Limb (tissue), 2 donors: ENCODE results near the gene COX7A2L.
"Not testable (repeated sequence)": the region's sequence is repeated elsewhere in the genome, so short reads cannot be mapped to it uniquely, and the experiment has no call there.

Experiments
- DNase-seq, 2 donors: peaks; one replicate each; pipeline ENCODE4 v3.0.0-alpha.2; 2016; ENCODE audit errors: extremely low spot score in 2 of 2

The COX7A2L gene, protein sequence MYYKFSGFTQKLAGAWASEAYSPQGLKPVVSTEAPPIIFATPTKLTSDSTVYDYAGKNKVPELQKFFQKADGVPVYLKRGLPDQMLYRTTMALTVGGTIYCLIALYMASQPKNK

DNA sequence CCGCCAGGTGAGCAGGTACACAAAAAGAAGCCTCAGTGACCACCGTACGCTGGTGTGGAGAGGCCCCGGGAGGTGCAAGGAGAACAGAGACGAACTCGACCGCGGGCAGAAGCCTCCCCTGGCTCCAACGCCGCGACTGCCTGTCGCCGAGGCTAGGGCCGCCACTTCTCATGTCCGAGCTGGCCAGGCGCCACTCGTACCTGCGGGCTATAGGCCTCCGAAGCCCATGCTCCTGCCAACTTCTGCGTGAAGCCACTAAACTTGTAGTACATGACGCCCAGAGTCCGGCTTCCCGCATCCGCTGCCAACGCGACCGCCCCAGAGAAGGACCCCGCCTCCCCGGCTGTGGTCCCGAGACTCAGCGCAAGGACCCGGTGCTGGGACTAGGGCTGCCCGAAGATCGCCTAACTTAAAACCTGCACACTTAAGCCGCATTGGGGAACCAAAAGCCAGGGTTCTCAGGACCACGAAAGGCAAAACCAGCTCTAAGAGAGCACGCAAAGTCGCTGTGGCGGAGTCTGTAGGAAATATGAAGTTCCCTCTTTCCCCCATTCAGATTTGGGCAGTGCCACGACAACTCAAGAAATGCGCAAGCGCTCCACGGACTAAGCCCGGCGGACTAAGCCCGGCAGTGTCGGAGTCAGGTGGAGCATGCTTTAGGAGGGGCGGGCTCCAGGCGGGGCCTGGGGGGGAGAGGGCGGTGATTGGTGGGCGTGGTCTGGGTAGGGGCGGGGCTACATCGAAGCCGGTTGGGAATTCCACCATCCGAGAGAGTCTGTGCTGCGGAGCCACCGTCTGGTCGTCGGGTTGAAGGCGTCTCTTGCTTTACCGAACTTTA, at the start of gene COX7A2L:
COX7A2L (minus strand) TSS at position 328 of the 838 bp plus-strand sequence; CDS start at position 272, 56 bp downstream.
- peak; percentile 99 for DNase-seq

DNA sequence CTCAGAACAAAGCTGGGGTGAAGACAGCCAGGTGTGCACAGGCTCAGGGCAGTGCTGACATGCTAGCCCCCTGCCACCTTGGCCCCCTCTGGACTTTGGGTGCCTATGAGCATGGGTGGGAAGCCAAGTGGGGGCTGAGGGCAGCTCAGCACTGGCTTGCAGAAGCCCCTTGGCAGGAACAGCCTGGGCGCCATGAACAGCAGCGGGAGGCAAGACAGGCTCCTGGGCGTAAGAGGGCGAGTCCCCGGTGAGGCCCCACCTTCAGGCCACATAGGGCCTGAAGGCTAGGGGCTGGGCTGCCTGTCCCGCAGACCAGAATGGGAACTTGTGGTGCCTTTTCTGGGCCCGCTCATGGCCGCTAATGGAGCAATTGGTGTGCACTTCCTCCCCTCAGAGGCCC, 47.0 kb upstream of the COX7A2L start:
- DNase-seq = no peak

DNA sequence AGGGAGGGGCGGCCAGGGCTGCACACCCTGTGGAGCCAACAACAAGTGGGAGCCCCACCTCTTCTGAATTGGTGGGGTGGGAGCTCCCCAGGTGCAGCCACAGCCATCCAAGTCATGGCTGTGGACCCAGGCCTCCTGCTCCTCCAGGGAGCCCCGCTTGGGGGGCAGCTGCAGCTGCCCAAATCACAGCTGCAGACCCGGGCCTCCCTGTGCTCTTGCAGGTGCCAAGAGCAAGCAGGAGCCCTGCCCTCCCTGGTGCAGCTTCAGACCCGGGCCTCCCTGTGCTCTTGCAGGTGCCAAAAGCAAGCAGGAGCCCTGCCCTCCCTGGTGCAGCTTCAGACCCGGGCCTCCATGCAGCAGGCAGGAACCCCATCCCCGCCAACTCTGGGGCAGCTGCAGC, 46.5 kb upstream of the COX7A2L start:
- DNase-seq = no peak

DNA sequence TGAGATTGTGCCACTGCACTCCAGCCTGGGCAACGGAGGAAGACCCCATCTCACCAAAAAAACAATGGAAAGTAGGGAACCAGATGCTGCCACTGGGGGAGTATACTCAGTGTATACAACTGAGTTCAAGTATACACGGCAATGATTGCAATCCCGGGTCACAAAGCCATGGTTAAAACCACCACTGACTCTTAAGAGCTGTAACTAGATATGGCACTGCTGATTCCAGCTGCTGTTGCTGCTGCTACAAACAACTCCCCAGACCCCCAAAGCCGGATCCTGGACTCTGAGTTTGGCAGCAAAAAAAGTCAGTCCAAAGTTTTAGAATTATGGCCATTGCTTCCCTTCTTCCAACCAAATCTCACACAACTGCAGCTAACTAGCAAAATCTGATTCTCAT, 43.7 kb upstream of the COX7A2L start:
- peak in 1 of 2 donors; percentile 37 for DNase-seq

DNA sequence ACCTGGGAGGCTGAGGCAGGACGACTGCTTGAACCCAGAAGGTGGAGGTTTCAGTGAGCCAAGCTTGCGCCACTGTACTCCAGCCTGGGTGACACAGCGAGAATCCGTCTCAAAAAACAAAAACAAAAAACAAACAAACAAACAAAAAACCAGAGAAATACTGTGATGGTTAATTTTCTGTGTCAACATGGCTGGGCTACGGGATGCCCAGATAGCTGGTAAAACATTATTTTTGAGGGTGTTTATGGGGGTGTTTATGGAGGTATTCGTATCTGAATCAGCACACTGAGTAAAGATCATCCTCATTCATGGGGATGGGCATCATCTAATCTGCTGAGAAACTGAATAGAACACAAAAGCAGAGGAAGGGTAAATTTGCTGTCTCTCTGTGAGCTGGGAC, 40.8 kb upstream of the COX7A2L start:
- no peak for DNase-seq

DNA sequence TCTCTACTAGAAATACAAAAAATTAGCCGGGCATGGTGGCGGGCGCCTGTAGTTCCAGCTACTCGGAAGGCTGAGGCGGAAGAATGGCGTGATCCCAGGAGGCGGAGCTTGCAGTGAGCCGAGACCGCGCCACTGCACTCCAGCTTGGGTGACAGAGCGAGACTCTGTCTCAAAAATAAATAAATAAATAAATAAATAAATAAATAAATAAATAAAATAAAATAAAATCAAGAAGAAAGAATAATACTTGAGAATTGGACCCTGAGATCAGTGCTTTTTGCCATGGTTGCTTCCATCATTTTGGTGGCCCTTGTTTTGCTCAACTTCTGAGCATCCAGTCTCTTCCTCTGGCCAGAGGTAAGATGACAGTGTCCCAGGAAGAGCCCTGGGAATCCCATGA, 37.0 kb upstream of the COX7A2L start:
- DNase-seq = not testable (repeated sequence)

DNA sequence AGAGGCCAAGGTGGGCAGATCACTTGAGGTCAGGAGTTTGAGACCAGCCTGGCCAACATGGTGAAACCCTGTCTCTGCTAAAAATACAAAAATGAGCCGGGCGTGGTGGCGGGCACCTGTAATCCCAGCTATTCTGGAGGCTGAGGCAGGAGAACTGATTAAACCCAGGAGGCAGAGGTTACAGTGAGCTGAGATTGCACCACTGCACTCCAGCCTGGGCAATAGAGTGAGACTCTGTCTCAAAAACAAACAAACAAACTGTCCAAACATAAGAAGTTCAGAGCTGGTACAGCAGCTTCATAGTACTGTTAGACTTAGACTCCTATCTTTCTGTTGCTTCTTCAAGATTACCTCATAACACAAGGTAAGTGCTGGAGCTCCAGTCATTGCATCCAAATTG, 32.3 kb upstream of the COX7A2L start:
- not testable (repeated sequence) for DNase-seq

DNA sequence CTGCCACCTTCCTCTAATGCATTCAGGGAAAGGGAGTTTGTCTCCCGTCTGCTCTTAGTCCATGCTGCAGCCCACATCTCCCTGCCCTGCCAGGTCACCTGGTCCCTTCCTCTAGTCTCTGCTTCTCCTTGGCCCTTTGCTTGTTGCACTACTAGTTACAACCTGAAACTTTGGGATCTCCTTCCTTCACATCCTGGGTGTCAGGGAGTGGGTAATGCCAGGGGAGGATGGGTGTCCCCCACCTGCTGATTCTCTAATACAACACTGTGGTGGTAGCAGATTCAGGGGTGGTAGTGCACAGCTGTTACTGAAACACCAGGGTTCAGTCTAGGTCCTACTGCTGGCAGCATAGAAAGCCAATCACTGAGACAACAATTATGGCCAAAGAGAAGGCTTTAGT, 31.2 kb upstream of the COX7A2L start:
- DNase-seq = no peak

DNA sequence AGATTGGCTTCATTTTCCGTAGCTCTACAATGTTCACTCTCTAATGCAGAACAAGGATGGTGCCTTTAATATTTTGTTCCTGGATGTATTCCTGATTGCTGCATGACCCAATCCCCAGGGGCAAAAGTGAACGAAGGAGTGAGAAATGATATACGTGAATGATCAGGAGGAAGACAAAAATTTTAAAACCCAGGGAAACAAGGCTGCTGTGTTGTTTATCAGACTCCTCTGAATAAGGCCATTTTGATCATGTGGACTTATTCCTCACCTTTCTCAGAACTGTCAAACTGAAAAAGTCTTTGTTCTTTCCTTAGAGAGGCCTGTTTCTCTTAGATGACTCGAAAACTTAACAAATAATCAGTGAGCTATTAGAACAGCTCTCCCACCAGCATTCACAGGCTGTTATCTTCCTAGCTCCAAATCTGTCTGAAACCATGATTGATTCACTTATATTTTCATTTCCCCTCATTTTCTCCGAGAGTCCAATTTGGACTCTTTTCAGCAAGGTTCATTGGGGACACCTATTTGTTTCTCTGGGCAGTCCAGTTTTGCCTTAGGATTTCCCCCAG, 29.5 kb upstream of the COX7A2L start:
- no peak for DNase-seq

DNA sequence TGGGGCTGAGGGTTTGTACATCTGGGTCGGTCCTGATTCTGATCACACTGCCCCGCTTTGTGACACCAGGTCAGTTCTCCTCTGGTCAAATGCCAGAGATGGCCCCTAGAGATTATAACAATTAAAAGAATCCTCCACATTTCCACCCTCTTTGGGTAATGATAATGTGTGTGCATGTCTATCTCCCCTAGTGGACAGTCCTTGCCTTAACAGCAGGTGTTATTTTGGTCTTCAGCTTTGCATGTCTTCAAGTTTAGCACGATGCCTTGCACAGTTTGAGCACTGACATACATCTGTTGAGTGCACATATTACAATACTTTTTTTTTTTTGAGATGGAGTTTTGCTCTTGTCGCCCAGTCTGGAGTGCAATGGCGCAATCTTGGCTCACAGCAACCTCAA, 25.7 kb upstream of the COX7A2L start:
- DNase-seq = no peak

DNA sequence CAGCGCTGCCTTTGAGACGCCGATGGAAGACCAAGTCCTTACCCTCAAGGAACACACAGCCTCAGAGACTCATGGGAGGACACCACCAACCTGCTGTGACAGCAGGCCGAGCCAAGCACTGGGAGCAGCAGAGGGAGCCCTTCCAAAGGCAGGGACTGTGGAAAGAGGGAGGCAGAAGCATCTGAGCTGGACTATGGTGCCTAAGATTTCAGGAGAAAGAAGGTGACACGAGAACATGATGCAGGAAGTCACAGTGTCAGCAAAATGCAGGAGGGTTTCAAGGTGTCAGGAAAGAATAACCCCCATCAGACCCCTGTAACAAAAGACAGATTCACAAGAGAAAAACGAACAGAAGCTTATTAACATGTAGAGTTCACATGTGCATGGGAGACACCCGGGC, 24.2 kb upstream of the COX7A2L start:
- DNase-seq = no peak

DNA sequence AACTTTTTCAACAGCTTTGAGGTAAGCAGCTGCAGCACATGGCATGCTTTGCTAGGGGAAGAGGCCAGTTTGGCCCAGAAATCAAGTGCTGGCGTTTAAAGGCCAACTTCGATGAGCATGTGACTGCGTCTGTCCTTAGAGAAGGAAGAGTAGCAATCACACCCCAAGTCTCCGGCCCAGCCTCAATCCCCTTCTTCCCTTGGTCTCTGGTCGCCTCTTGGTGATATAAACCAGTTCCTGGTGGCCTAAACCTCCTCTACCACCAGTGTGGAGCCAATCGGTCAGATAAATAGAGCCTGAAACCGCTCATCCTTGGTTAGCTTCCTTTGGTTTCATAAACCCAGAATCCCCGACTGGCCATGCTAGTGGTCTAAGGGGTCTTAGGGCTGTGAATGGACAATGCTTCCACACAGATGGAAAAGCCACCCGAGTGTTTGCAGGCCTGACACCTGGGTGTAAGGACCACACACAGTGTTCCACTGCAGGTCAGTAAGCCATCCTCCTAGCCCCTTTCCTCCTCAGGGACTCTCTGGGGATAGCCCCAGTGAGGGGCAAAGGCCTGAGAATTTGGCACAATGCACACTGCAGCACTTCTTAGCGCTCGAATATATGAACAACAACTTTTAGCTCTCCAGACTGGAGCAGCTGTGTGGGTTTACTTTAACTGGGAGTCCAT, 23.0 kb upstream of the COX7A2L start:
- no peak for DNase-seq

DNA sequence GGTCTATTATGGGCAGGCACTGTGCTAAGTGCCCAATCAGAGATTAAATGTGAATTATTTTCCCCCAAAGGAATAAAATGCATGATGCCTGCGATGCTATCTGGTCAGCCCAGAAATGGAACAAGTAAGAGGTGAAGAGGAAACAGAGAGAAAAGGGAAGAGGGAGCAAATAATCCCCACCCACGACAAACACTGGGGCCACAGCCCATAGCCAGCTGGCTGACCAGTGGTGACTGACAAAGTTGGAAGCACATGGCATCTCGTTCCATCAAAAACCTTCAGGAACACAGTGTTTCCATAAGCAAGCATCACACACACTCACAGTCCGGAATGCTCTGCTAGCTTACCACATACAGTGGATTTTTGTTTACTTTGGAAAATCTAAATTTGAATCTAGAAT, 21.1 kb upstream of the COX7A2L start:
- no peak for DNase-seq

DNA sequence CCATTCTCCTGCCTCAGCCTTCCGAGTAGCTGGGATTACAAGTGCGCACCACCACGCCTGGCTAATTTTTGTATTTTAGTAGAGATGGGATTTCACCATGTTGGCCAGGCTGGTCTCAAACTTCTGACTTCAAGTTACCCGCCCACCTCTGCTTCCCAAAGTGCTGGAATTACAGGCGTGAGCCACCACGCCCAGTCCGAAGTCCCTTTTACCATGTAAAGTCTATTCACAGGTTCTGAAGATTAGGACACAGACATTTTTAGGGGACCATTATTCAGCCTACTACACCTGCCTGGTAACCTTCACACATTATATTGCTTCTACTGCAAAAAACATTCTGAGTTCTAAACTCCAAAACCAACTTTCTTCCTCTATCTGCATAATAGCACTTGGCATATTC, 19.0 kb upstream of the COX7A2L start:
- DNase-seq = not testable (repeated sequence)

DNA sequence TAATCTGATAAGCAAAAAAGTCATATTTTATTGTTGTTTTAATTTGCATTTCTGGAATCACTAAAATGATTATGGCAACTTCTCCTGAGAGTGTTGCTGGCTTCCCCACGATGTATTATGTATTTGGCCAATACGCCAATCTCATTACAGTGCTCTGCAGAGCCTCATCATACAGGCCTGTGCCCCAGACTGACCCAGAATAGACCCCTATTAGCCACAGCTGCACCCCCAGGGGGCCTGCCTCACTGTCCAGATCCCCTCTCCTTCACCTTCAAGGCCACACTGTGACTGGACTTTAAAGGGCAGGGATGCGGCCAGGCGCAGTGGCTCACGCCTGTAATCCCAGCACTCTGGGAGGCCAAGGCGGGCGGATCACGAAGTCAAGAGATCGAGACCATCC, 17.4 kb upstream of the COX7A2L start:
- no peak for DNase-seq

DNA sequence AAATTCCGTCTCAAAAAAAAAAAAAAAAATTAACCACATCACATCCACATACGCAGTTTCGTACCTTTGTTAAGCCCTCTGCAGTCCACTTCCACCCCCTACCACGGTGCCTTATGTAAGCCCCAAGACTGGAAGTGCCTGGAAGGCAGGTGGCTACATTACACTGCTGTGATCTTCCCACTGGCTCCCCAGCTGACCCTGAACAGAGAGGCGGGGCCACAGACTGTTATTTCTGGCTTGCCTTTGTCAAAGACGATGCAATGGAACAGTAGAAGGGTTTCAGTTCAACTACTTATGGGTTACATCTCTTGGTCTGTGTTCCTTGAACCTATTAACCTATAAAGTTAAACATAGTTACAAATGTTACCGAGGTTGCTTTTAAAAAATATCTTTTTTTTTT, 15.7 kb upstream of the COX7A2L start:
- DNase-seq = no peak

DNA sequence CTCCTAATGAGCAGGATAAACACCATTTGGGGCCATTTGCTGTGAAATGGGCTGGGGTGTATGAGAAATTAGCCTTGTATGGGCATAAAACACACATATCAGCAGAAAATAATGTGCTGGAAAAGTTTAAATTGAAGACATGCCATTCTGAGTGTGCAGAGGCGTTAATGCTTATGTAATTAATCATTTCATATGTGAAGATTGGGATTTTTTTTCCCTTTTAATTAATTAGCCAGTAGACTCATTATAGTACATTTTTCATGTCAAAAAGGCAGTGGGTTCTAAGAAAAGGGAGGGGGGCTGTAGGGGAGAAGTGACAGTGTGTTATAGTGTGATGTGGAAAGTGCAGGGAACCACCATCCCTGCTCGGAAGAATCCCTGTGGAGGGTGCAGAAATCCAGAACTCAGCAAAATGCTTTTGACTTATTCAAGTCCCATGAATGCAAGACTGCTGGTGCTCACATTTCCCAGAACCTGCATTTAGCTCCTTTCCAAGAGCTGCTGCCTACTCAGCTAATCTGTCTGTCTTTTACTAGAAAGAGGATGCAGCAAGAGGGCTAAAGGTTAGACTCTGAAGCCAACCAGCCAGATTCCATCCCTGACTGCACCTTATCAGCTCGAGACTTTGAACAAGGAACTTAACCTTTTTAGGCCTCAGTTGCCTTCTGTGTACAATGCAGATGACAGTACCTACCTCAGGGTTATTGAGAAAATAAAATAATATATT, 11.6 kb upstream of the COX7A2L start:
- DNase-seq = no peak

DNA sequence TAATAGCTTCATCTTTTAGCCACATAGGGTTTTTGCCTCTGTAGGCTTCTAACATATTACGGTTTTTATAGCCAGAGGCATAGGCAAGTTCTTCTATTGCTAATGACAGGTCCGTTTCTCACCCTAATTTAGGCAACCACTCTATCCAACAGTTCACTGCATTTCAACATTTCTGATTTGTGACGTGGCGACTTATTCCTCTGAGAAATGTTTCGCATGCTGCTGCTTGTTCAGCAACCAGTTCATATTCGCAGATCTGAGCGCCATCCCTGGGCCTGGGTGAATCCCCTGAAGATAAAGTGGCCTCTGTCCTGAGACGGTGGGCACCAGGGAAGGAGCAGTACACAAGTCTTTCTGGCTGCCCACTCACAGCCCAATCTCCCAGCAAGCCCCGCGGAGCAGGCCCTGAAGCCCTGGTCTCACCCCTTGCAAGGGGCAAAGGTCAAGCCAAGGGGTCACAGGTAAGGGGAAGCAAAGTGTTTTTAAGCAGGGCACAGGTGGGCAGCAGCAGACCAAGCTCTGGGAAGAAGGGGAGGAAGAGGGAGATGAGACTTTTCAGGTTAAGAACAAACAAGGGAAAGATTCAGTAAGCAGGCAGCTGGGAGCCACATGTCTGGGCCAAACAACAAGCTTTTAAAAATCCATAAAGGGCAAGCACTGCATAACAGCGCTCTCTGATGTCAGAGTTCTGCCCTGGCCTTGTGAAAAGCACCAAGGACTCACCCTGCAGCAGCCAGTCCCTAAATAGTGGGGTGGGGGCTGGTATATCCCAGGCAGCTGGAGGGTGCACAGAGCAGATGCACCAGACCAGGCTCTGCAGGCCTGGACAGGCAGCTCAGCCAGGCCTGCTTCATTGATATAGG, 10.8 kb upstream of the COX7A2L start:
- no peak for DNase-seq

DNA sequence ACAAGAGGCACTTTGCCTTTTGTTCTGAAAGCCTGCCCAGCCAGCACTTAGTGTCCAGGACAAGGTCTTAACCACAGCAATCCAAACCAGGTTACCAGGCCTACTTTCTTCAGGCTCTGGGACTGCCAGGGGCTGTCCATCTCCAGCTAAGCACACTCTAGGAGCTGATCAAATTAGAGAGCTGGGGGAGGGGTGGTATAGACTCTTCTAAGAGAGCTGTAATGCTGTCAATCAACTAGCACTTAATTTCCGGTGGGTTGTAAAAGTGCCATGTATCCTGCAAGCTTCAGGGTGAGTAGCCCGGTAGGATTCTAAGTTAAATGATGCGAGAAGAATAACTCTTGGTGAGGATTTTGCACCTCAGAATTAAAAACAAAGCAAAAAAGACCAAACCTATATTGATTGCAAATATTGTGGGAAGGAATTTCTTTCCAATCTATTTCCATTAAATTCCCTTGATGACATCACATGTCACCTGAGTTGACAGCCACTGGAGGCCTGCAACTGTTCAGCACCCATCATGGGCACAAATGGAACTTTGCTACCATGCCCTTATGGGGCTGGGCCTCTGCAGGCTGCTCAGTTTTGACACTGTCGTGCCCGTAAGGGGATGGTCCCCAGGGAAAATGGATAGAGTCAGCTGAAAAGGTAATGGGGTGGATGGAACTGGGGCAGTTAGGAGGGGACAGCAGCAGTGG, 8.7 kb upstream of the COX7A2L start:
- DNase-seq = no peak
